GM21717 (cell line): ENCODE results near the gene MRPS15.
"Not testable (repeated sequence)": the region's sequence is repeated elsewhere in the genome, so short reads cannot be mapped to it uniquely, and the experiment has no call there.

Experiments used
- ATAC-seq: cut with Tn5 transposase; IDR thresholded peaks from one replicate; pipeline ENCODE4 v1.9.1; 2021; ENCODE audit warnings: mild to moderate bottlenecking, moderate library complexity; ENCODE audit not compliant: unreplicated experiment

The MRPS15 gene

DNA sequence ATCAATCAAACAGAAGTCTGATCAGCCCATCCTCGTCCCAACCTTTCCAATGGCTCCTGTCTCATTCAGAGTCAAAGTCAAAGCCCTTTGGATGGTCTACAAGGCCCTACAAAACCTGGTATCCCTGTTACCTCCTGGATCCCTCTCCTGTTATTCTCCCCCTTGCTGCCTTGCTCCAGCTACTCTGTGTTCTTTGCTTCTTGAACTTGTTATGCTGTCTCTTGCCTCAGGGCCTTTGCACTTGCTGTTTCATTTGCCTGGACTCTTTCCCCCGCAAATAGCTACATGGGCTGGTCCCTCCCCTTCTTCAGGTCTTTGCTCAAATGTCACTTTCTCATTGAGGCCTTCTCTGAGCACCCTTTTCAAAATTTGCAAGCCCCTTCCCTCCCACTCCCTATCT is 19.9 kb upstream of the MRPS15 start:
- ATAC-seq: no peak

DNA sequence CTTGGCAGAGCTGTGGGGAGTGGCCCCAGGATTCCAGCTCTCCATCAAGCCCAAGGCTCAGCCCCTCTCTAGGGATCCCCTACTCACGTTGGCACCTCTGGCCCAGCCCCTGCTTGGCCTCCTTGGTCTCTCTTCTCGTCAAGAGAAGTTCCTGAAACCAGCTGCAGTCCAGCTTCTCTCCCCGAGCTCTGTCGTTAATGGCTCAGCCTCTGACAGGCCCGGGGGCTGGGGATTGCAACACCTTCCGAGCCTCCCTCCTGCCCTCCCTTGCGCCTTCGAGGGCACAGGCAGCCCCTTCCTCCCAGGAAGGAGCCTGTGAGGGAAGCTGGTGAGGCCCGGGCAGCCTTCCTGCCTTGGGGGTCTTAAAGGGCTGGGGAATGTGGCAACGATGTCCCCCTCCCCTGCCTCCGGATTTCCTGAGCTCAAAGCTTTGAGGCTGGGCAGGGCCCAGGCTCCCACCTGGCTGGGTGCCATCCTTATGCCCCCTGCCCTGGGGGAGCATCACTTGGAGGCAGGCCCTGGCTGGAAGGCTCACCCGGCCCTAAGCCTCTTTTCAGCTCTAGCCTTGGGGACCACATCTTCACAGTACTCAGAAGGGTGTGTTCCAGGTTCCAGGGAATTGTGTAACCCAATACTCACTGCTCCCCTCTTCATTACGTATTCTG is 18.7 kb upstream of the MRPS15 start, which contains the start of gene CSF3R:
CSF3R (minus strand) TSS at position 190 of the 665 bp plus-strand sequence. CDS start 3,417 bp downstream, outside the sequence.
- ATAC-seq: no peak

- no peak for ATAC-seq
These were observed 17.9 kb upstream of the MRPS15 start for GRCh38 chr1:36481771-36482723.

GRCh38 chr1:36481091-36481490 is 16.9 kb upstream of the MRPS15 start:
- no peak for ATAC-seq

- ATAC-seq: no peak
These were observed 16.0 kb upstream of the MRPS15 start for GRCh38 chr1:36480161-36480560.

DNA sequence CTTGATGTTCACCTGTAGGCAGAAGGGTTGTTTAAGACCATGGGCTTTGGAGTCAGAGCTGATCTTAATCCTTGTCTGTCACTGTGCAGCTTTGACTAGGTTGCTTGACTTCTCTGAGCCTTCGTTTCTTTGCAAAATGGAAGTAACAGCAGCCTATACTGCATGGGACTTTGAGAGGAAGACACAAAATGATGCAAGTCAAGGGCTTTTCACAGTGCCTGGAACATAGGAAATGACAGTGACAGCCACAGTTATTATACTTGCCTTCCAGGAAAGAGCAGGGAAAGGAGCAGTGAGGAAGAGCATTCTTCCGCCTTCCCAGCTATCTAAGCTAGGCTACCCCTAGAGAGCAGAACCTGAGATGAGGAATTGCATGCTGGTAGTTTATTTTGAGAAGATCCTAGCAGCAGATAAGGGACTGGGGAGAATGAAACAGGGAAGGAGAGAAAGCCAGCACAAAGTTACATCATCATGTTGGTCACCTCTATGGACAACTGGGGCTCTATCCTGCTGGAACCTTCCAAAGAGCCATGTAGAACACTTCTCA is 15.4 kb upstream of the MRPS15 start:
- no peak for ATAC-seq

DNA sequence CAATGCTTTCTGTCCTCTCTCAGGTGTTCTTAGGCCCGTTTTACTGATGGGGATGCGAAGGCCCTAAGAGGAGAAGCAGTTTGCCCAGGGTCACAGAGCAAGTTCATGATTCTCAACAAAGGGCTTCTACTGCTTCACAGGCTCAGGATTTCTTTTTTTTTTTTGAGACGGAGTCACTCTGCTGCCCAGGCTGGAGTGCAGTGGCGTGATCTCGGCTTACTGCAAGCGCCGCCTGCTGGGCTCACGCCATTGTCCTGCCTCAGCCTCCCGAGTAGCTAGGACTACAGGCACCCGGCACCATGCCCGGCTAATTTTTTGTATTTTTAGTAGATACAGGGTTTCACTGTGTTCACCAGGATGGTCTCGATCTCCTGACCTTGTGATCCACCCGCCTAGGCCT is 13.4 kb upstream of the MRPS15 start:
- ATAC-seq: not testable (repeated sequence)

DNA sequence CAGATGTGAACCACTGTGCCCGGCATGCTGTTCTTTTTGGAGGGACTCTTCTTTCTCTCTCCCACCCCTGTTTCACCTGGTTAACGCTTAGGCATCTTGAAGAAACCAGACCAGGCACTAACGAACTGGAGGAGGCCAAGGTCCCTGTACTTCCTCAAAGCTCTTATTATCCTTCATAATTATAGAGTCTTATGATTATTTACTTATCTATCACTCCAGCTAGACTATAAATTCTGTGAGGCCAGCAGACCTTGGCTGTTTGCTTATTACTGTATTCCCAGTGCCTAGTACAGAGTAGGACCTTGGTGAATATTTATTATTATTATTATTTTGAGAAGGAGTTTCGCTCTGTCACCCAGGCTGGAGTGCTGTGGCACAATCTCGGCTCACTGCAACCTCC is 12.8 kb upstream of the MRPS15 start:
- ATAC-seq: no peak

- no peak for ATAC-seq
These were observed 11.9 kb upstream of the MRPS15 start for GRCh38 chr1:36475910-36476604.

DNA sequence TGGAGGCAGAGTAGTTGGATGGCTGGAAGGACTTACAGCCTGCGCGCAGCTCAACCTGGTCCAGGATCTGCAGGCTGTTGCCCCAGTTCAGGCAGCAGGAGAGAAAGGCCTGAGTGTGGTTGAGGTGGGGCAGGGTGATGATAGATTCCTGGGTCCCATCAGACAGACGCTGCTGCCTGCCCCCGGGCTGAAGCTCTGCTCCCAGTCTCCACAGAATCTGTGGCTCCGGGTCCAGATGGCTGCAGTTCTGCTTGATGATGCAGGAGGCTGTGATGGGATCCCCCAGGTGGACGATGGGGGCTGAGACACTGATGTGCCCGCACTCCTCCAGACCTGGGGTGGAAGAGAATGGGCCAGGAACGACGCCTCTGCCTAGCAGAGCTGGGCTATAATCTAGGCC is 11.2 kb upstream of the MRPS15 start:
- no peak for ATAC-seq

GRCh38 chr1:36472656-36473055 is 8.5 kb upstream of the MRPS15 start:
- no peak for ATAC-seq

GRCh38 chr1:36471830-36472641 is 7.9 kb upstream of the MRPS15 start:
- no peak for ATAC-seq

GRCh38 chr1:36469163-36469562 is 5.0 kb upstream of the MRPS15 start:
- no peak for ATAC-seq

DNA sequence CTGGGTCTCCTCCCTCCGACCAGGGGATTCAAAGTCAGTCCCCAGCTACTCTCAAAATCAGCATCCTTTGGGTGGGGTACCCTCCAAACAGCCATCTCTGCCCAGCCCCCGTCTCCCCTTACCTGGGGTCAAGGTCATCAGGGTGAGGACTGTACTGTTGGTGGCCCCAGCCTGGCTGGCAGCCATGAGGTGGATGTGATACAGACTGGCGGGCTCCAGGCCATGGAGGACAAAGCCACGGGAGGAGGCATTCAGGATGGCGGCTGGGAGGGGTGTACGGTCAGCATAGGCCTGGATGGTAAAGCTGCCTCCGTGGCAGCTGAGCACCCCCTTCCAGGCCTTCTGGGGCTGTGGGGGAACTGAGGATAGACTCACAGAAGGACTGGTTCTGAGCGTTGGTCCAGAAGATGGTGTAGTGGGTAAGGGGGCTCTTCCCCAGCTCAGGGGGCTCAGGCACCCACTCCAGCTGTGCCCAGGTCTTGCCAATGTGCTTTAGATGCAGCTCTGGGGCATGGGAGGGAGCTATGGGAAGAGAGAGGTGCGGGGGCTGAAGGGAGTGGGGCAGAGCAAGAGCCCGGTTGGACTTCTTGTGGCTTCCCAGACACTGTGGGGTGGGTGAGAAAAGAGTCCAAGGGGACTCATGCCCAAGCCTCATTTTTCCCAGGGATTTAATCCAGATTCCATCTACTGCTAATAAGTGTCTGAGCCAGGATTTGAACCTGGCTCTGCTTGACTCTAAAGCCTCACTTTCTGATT is 3.7 kb upstream of the MRPS15 start:
- no peak for ATAC-seq

DNA sequence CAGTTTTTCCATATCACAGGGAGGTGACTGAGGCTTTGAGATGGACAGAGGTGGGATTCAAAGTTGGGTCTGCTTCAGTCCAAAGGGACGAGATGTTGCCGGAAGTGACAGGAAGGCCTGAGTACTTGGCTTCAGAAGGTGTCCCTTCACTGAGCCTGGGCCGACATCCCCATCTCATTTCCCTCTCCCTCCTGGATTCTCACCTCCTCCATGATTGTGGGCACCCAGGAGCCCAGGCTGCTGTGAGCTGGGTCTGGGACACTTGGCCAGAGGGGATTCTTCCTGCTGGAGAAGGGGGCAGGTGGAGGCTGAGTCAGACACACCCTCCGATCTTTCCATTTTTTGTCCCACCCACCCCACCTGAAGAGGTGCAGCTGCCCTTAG is 2.8 kb upstream of the MRPS15 start:
- no peak for ATAC-seq

DNA sequence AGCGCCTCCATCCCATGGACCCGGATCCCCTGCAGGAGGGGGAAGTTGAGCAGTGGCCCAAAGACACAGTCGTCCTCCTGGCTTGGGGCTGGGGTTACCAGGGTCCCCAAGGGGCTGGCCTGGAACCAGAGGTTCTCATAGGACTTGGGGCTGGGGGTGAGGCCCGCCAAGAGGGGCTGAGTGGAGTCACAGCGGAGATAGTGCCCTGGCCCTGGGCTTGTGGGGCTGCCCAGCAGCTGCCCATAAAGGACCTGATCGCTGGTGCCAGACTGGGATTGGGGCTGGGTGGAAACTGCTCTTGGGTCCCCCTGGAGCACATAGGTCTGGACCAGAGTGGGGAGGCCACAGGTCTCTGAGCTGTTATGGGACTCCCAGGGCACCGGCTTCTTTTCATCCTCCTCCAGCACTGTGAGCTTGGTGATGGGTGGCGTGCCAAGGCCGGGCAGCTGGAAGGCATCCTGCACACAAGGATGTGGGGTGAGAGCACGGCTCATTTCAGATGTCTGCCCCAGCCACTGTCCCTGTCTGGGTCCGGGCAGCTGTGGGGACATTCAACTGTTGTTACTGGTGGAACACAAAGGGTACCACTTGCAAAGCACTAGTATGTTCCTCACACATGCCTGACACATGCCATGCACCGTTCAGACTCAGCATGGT is 2.3 kb upstream of the MRPS15 start:
- no peak for ATAC-seq

DNA sequence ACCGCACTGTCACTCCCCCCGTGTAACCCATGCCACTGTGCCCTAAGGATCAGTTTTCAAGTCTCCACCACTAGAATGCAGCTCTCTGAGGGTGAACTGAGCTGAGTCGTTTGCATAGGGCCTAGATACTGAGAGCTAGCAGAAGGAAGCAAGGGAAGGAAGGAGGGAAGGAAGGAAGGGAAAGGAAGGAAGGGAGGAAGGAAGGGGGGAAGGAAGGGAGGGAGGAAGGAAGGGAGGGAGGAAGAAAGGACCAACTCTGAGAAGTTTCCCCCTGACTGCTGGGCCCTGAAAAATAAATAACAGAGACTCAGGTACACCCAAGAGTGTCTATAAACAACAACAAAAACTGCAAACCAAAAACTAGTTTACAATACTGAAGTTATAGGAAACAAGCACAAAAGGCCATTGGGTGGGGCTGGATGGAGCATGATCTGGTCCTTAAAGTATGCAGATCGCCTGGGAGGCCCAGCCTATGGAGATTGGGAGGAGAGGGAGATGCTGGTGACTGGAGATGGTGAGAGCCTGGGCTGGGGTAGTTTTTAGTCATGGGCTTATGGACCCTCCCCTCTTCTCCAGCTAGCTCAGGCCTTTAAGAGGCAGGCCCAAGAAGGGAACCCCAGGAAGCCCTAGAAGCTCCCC is 1.7 kb upstream of the MRPS15 start:
- ATAC-seq: no peak

GRCh38 chr1:36464605-36465393 is 615 bp upstream of the MRPS15 start:
- ATAC-seq: peak; percentile 12
